Neural crest cell (in vitro differentiated cells): ENCODE results near the gene ZZZ3. TPM values are rescaled to one million over a fixed set of nuclear protein-coding genes. Genes with fewer than 3 reads are reported as not detected.
A peak's percentile ranks its signal among the peaks of the same experiment; 100 is the strongest.

Experiments used
- DNase-seq: peaks from one replicate; pipeline ENCODE4 v3.0.0; 2021; ENCODE audit warnings: low read depth, mixed read lengths, low spot score
- H3K27ac Mint-ChIP-seq: one replicate; pipeline ENCODE4 v1.8.0; 2021; ENCODE audit warnings: mild to moderate bottlenecking, mixed read lengths; ENCODE audit not compliant: unreplicated experiment
- H3K27me3 Mint-ChIP-seq: 2 replicates; pipeline ENCODE4 v1.8.0; 2021; ENCODE audit warnings: low read depth, mild to moderate bottlenecking, mixed read lengths
- H3K36me3 Mint-ChIP-seq: 2 replicates; pipeline ENCODE4 v1.8.0; 2021; ENCODE audit warnings: low read depth, mild to moderate bottlenecking, mixed read lengths
- H3K4me1 Mint-ChIP-seq: 2 replicates; pipeline ENCODE4 v1.8.0; 2021; ENCODE audit warnings: mixed read lengths
- H3K4me3 Mint-ChIP-seq: one replicate; pipeline ENCODE4 v1.8.0; 2021; ENCODE audit warnings: mild to moderate bottlenecking, mixed read lengths
- H3K9me3 Mint-ChIP-seq: 2 replicates; pipeline ENCODE4 v1.8.0; 2021; ENCODE audit warnings: mixed read lengths
- long read RNA-seq: library from polyadenylated mRNA; unstranded; transcript quantifications from one replicate; pipeline ENCODE4 v2.0.0, GENCODE V29; 2020
- total RNA-seq: library from RNA; stranded (reverse); gene quantifications from 2 replicates; pipeline ENCODE4 v1.2.1, GENCODE V29; 2021
- TF ChIP-seq, protein P1 (sequence below): fragments of 200-600 bp; sonication (generic); conservative IDR thresholded peaks from 2 replicates; pipeline ENCODE4 v1.5.0; 2021; ENCODE audit warnings: antibody characterized with exemption, mild to moderate bottlenecking

ZZZ3 gene
- 52.4 and 57.7 TPM in 2 replicates for total RNA-seq
- long read RNA-seq, full-length matches to known transcripts = 9 of 74 reads
- long read RNA-seq, partial matches to known transcripts = 25 of 74 reads
- long read RNA-seq, other reads (novel, unspliced or antisense) = 40 of 74 reads

DNA sequence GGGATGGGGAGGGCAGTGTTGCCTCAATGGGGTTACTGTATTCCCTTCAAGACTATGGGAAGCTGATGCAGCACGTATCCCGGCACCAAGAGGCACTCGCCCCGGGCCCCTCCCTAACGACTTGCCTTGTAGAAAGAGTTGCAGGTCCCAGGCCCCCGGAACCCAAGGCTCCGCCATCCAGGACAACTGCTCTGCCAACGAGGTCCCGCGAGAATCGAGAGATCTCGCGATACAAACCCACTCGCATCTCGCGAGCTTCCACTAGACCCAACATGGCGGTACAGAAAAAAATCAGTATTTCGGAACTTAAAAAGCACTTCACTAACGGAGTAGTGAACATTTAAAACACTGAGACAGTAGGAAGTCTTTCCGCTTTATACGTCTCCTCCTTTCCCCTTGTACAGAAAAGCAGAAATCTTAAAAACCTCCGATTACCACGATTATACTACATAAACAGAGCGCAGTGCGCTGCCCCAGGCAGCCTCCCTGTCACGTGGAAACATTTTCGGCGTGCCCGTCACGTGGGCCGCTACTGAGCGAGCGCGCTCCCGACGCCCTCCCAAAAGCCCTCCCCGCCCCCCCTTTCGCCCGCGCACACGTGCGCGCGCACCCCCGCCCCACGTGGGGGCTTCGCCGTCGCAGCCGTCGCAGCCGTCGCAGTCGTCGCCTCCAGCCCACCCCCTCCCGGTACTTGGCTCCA, at the start of gene ZZZ3:
ZZZ3 (minus strand) TSS at position 199 of the 700 bp plus-strand sequence. CDS start 49,304 bp downstream, outside the sequence.
- Mint-ChIP-seq H3K27me3 (no peaks in the 10 kb centered on the region), H3K4me3 (peak within 1 kb of the TSS; percentile 91), H3K36me3 (no peaks in the 10 kb centered on the region), H3K9me3 (no peaks in the 10 kb centered on the region), H3K27ac (peak within 1 kb of the TSS; percentile 99), H3K4me1 (peaks cover 33% of the 10 kb centered on the region)
- DNase-seq = peak; percentile 88
- TF ChIP-seq, protein P1, sequence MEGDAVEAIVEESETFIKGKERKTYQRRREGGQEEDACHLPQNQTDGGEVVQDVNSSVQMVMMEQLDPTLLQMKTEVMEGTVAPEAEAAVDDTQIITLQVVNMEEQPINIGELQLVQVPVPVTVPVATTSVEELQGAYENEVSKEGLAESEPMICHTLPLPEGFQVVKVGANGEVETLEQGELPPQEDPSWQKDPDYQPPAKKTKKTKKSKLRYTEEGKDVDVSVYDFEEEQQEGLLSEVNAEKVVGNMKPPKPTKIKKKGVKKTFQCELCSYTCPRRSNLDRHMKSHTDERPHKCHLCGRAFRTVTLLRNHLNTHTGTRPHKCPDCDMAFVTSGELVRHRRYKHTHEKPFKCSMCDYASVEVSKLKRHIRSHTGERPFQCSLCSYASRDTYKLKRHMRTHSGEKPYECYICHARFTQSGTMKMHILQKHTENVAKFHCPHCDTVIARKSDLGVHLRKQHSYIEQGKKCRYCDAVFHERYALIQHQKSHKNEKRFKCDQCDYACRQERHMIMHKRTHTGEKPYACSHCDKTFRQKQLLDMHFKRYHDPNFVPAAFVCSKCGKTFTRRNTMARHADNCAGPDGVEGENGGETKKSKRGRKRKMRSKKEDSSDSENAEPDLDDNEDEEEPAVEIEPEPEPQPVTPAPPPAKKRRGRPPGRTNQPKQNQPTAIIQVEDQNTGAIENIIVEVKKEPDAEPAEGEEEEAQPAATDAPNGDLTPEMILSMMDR = no peak

DNA sequence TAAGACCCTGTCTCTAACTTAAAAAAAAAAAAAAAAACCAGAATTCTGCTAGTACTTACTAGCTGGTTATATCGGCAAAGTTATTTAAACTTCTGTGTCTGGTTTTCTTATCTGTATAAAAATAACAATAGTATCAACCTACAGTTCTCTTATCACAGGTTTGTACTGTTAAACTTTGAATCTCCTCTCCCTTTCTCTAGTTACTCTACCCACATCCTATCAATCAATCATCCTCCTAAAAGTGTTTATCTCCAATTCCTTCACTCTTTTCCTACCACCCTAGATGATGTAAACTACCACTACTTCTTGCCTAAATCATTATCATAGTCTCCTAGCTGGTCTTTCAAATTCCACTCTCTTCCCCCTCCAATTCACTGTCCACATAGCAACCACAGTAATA, 49.6 kb upstream of the ZZZ3 start:
- H3K27ac Mint-ChIP-seq = no peak overlapping the region
- DNase-seq = no peak
- H3K4me3 Mint-ChIP-seq = no peak overlapping the region
- no peaks in the 10 kb centered on the region for H3K9me3 Mint-ChIP-seq
- H3K36me3 Mint-ChIP-seq = peaks cover 10% of the 10 kb centered on the region
- no peaks in the 10 kb centered on the region for H3K4me1 Mint-ChIP-seq
- H3K27me3 Mint-ChIP-seq = no peaks in the 10 kb centered on the region
- TF ChIP-seq, protein P1 = no peak

DNA sequence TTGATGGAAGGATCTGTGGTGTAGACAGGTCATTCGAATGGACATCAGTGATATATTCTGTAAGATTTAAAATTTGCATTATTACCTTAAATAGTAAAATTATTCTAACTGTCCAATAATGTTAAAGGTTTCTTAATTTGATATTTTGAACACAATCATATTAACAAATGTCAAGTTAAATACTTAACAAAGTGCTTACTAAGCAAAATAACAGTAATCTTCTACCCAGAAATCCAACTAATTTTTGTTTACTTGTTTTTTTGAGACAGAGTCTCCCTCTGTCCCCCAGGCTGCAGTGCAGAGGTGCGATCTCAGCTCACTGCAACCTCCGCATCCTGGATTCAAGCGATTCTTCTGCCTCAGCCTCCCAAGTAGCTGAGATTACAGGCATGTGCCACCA, 43.2 kb upstream of the ZZZ3 start:
- H3K27ac Mint-ChIP-seq = peak overlapping the region; percentile 83
- H3K36me3 Mint-ChIP-seq = peaks cover 19% of the 10 kb centered on the region
- H3K4me1 Mint-ChIP-seq = no peaks in the 10 kb centered on the region
- no peak overlapping the region for H3K4me3 Mint-ChIP-seq
- TF ChIP-seq, protein P1 = no peak
- H3K27me3 Mint-ChIP-seq = no peaks in the 10 kb centered on the region
- no peaks in the 10 kb centered on the region for H3K9me3 Mint-ChIP-seq
- no peak for DNase-seq

DNA sequence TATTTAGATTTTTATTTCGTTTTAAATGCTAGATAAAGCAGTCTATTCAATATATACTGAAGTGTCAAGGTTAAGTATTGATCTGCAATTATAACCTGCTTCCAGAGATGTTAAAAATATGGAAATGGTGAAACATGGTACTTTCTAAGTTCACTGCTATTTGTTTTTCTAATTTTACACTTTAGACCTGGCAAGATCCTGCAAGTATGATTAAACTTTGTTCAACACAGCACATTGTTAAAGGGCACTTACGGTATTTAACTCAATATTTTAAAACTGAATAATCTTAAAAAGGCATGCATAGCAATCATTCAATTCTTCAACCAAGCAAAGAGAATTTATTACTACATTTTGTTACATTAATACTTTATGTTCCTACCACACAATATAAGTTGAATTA, 35.7 kb upstream of the ZZZ3 start:
- no peaks in the 10 kb centered on the region for H3K9me3 Mint-ChIP-seq
- TF ChIP-seq, protein P1 = no peak
- no peaks in the 10 kb centered on the region for H3K4me1 Mint-ChIP-seq
- no peak overlapping the region for H3K4me3 Mint-ChIP-seq
- no peak for DNase-seq
- no peak overlapping the region for H3K27ac Mint-ChIP-seq
- peaks cover 17% of the 10 kb centered on the region for H3K36me3 Mint-ChIP-seq
- H3K27me3 Mint-ChIP-seq = no peaks in the 10 kb centered on the region

DNA sequence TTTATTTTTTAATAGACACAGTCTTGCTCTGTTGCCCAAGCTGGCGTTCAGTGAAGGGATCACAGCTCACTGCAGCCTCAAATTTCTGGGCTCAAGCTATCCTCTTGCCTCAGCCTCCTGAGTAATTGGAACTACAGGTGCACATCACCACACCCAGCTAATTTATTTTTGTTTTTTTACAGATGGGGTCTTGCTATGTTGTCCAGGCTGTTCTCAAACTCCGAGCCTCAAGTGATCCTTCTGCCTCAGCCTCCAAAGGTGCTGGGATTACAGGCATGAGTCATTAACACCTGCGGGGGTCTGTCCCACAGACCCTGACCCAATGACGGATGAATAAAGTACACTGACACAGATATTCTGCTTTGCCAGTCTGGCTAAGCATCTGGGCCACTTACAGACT, 33.6 kb upstream of the ZZZ3 start:
- no peaks in the 10 kb centered on the region for H3K27me3 Mint-ChIP-seq
- H3K9me3 Mint-ChIP-seq = no peaks in the 10 kb centered on the region
- no peak for DNase-seq
- TF ChIP-seq, protein P1 = no peak
- H3K27ac Mint-ChIP-seq = no peak overlapping the region
- no peaks in the 10 kb centered on the region for H3K4me1 Mint-ChIP-seq
- H3K36me3 Mint-ChIP-seq = peaks cover 4% of the 10 kb centered on the region
- H3K4me3 Mint-ChIP-seq = no peak overlapping the region
